HG03442 (cell line): ENCODE data around the gene SRGAP2C.
"Not testable (repeated sequence)": the region's sequence is repeated elsewhere in the genome, so short reads cannot be mapped to it uniquely, and the experiment has no call there.

Experiments used
- ATAC-seq: cut with Tn5 transposase; IDR thresholded peaks from one replicate; pipeline ENCODE4 v1.9.1; 2021; ENCODE audit warnings: mild to moderate bottlenecking, moderate library complexity; ENCODE audit not compliant: unreplicated experiment

SRGAP2C gene

DNA sequence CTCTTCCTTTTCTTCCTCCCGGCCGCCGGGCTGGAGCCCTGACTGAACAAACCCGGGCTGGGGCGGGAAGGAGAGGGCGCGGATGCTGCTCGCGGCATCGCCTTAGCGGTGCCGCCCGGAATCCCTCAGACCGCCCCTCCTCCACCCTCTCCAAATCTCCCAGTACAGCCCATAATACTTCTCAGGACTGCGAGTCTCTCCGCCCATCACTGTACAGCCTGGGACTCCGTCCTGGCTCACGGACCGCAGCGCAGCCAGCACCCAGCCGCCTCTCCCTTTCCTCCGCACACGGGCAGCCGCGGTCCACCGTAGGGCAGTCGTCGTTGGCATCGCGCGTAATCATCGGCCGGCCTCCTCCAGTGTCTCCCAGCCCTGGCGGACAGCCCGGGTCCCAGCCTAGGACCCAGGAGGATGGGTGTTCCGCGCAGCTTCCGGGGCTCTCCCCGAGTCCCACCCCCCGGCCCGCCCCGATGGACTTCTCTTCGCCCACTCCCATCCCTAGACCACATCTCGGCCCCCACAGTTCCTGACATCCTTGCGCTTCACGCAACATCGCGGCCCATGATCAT lies 449 bp downstream of the SRGAP2C start:
- ATAC-seq: not testable (repeated sequence)

DNA sequence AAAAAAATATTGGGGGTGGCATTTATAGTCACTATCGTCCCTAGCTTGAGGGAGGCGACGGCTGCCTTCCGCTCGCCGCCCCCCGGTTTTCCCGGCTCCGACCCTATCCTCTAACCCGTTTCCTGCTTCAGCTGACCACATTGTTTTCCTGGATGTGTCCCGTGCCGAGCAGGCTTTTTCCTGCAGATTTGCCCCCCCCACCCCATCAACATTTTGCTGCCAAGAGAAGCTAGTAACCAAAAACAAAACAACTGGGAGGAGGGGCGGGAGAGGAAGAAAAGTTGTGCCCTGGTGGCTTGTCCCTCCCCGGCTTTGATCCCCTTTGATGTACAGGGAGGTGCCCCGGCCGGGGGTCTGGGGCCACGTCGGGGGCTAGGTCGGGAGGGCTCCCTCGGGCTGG lies 1.4 kb downstream of the SRGAP2C start:
- not testable (repeated sequence) for ATAC-seq

DNA sequence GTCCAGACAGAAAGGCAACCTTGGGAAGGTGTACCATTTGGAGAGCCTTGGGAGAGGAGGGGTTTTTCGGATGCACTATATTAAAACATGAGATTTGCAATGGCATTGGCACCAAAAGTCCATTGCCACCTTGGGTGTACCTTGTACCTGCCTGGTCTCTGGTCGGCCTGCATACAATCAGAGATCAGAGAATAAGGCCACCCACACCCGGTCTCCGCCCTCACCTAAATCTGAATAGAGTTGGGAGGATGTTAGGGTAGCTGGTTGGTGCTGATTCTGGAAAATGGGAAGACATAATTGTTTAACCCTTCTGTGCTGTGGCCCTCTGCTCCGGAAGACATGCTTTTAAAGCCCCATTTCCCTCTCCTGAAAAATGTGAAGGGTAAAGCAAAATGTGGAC lies 3.1 kb downstream of the SRGAP2C start:
- ATAC-seq: not testable (repeated sequence)

DNA sequence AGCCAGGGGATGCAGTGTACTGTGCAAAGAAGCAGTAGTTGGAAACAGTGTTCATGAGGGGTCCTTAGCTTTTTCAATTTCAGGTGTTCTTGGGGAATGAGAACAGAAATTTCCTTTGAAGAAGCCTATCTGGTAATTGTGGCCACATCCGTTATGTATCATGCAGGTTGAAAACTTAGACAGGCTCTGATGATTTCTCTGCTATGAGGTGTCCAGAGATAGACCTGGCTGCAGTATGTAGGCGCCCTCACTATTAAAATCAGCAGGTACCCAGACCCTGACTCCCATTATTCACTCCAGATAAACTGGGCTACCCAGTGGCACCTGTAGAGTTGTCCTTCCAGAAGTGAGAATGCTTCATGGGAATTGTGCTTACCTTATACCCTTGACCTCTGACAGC lies 7.7 kb downstream of the SRGAP2C start:
- ATAC-seq: not testable (repeated sequence)

DNA sequence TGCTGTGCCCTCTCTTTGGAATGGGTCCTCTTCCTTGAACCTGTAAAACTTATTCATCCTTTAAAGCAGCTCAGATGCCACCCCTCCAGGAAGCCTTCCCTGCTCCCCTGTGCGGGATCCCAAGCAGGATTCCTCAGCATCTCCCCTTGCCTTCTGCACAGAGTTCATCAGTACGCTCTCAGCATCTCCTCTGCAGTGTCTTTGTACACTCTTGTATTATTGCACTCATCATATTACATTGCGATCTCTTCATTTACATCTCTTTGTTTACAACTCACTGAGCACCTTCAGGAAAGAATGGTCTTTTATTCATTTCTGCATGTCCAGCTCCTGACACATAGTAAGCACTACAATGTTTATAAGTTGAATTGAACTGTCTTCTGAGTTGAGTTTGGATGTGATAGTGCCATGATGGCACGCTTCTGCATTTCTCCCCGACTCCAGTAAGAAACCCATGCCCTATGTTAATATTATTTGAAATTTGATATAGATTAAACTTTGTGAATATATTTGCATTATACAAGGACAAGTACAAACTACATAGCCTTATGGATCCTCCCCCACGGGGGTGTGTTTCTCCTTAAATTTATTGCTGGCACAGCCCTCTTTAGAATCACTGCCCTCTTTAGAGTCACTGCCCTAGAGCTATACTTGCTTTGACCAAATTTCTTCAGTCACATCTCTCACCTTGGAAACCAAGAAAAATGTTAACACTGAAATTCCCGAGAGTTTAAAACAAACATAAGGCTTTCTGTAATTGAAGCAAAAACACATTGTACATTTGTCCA lies 12.5 kb downstream of the SRGAP2C start:
- not testable (repeated sequence) for ATAC-seq

DNA sequence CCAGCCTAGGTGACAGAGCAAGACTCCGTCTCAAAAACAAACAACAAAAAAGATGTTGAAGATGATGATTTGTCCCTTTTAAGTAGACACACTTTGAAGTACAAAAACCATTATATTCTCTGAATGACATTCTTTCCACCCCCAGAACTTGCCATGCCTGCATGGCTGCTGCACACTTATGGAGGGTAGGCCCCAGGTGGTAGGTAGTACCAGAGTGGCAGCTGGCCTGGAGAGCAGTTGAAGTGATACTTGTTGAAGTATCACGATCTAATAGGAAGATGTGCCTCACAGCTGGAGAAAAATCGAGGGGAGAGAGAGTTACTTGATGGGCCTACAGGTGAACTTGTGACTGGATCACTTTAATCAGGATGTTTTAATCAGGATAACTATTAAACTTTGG lies 15.0 kb downstream of the SRGAP2C start:
- ATAC-seq: not testable (repeated sequence)

DNA sequence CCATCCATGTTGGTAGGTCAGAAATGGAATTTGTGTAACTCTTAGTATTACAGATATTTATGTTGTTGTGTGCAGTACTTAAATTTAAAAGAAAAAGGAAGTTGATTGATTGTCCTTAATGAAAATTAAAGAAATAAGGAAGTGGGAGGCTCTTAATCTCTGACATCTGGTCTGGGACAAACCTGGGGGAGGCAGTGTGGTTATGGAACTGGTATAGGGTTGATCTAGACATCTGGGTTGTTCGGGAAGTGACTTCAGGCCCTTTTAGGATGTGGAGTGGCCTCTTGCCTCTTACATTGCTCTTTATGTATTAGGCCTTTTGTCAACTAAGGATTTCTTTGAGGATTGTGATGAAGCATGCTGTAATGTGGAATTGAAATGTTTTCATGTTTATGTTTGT lies 15.5 kb downstream of the SRGAP2C start:
- ATAC-seq: not testable (repeated sequence)

DNA sequence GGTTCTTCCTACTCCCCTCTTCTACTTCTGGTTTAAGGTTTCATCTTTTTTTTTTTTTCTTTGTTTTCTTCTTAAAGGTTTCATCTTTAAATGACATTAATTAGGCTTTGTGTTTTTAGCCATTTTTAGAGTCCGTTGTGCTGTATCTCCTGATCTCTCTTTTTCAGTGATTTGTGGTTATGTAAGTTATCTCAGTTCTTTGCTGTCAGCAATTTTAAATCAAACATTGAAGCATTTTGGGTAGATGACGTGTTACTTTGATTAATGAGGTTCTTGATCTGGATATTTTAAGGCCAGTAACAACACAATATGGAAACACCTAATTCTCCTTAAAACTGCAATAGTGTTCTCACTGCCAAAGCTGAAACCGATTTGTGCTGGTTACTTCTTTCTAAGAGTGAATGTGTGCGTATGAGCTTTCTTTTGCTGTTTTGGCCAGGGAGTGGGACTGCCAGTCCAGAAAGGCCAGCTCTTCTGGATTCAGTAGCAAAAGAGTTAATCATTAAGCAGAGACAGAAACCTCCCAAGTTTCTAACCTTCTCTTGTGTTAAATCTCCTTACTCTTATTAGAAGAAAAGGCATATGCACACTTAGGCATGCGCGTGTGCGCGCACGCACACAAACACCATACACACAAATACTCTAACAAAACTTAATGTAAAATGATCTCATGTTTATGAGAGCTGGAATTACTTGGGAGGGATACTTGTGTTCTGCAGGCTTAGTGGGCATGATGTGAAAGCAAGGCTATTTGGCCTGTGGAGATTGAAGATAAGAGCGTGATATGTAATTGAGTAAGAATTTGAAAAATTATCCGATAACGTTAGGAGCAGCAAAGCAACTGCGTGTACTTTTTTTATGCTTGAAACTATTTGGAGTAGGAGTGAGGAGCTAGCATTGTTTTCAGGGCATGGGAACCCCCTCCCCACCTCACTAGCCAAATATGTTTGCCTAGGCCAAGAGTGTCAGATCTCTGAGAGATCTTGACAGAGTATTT lies 16.5 kb downstream of the SRGAP2C start:
- not testable (repeated sequence) for ATAC-seq

DNA sequence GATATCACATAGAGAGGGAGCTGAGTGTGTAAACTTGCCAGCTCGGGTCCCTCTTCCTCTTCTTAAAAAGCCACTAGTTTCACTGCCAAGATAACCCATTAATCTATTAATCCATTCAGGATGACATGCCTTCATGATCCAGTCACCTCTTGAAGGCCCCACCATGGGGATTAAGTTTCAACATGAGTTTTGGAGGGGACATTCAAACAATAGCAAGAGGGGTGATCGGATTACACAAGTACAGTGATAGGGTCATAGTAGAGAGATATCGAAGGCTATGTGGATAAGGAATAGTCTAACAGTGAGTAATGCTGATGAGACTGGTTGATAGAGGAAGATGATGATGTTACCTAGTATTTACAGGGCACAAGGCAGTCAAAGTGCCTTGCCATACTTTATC lies 18.2 kb downstream of the SRGAP2C start:
- ATAC-seq: not testable (repeated sequence)

DNA sequence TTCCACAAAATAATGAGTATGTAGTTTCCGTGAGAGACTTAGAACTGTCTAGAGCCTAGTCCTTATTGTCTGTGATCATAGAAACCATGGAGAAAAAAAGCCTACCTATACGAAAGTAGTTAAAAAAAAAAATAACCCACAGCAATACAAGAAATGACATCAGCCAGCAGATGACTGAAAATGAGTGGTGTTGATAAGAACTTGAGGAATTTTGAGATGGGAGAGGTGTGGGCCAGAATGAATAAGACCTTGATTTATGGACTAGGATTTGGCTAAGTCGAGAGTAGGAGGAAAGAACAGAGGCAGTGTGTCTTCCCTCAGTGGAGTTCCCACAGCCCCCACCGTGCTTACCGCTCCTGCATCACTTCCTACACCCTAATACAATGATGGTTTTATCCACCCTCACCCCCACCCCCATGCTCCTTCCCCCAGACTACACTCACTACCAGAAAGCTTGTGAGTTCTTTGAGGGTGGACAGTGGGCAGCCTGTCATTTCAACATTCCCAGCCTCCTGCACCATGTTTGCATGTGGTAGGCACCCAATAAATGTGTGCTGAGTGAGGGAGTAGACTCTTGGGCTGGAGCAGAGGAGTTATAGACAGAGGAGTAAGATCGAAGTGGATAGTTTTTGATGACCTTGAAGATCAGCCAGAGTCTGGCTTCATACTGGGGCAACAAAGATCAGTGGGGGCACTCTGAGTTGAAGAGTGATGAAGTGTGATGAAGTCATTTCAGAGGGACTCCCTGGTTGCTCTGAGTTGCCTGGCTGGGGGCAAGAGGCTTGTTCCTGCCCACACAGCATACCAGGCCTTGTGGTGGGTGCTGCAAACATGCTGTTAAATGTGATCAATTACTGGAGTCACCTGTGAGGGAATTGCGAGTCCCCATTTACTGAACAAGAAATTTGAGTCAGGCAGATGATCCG lies 21.3 kb downstream of the SRGAP2C start:
- not testable (repeated sequence) for ATAC-seq

DNA sequence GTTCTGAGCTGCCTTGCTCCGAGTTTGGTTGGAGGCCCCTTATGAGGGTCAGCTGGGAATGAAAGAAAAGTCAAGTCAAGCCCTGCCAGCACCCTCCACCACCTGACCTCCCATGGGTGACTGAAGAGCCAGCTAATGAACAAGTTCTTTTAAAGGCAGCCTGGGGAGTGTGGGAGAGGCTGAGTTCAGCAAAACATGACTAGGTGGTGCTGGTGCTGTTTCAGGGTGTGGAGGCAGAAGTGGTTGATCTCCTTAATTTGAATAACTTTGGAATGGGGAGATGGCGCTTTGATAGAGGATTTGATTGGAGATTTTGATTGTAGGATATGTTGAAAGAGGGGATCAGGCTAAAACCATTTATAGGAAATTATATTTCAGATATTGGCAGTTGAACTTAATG lies 22.6 kb downstream of the SRGAP2C start:
- not testable (repeated sequence) for ATAC-seq

DNA sequence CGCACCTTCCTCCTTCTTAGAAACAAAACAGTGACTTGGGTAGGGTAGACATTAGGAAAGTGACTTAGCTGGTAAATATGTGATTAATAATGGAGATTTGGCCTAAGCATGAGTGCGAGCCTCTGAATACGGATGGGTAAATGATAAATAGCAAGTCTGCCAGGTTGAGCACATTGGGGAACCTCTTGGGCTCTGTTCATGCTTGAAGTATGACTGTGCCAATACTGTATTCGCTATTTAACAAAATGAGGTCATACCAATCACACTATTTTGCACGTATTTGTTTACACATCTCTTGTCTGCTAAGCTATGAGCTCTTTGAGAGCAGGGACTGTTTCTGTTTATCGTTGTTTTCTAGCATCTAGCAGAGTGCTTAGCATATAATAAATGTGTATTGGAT lies 23.6 kb downstream of the SRGAP2C start:
- ATAC-seq: not testable (repeated sequence)

DNA sequence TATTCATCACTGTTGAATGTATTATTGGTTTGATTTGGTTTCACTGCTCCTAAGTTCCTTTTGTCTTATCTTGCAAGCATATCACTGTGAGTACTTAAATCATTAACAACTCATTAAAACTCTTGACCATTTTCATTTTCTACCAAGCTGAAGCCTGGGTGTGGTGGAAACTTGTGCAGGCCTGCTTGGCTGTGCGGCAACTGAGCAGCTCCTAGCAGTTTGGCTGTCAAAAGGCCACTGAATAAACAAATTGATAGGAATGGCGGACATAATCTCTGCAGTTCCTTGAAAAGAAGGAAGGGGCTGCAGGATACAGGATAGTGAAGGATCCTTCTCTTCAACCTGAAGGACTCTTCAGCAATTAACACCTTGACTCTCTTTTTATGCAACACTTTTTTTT lies 26.0 kb downstream of the SRGAP2C start:
- not testable (repeated sequence) for ATAC-seq

DNA sequence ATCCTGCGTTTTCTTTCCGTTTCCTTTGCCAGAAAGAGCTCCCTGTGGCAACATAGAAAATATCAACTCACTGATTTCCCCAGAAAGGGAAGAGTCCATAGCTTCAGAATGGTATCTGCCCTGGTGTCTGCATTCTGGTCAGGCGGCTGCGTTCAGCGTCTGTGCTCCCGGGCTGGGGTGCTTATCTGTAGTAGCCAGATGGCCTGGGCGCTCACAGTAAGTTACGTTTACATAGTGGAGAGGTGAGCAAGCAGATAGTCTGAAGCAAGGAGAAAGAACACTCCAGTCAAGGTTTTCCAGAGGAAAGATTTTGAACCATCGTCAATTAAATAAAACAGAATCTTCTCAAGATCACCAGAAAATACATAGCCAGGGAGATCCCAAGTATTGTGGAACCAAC lies 28.7 kb downstream of the SRGAP2C start:
- not testable (repeated sequence) for ATAC-seq

DNA sequence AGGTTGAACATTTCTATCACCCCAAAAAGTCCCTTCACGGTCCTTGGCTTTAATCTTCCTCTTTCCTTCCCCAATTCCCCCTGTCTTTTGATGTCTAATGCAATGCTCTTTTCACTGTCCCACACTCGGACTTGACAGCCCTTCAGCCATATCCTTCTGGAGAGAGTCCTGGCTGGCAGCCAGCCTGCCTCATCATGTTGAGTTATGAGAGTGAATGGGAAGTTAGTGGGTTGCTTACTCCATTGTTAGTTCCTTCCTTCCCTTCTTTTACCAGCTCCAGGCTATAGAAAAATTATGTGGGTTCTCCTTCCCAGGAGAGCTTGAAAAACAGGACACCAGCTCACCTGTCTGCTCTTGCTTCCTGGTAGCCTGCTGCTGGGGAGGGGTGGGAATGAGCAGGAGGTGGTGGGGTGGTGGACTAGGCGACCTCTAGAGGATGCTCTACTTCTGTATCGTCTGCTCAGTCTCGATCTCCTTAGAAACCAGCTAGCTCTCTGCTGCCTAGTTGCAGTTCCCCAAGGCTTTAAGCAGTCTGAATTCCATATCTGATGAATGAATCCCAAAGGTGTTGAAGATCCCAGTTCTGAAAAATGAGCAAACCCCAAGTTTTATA lies 29.9 kb downstream of the SRGAP2C start:
- not testable (repeated sequence) for ATAC-seq

DNA sequence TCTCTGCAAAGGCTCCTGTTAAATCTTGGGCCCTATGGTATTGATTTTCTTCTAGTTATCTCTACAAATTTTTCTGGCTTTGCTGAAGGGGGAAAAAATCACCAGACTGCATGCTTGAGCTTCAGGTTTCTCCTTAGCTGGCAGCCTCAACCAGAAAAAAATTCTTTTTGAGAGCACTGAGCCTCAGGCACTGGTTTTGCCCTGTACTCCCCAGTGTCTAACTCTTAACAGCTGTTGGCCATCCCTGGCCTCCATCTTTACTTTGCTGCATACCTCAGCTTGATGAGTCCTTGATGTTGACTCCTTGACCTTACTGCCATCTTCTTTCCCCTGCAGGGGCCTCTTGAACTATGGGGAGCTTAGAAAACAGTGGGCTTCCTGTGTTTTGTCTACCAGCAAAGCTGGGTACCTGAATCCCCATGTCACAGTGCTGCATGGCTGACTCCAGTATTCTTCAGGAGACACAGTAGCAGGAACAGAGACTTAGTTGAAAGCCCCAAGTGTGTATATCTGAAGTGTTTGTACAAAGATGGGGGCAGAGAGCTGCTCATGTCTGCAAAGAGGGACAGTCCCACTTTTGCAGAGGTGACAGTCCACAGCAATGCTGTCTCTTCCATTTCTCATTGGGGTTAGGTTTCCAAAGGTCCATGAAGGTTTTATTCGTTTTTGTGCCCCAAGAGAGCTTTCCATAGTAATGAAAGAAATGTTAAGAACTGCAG lies 31.1 kb downstream of the SRGAP2C start:
- ATAC-seq: not testable (repeated sequence)

DNA sequence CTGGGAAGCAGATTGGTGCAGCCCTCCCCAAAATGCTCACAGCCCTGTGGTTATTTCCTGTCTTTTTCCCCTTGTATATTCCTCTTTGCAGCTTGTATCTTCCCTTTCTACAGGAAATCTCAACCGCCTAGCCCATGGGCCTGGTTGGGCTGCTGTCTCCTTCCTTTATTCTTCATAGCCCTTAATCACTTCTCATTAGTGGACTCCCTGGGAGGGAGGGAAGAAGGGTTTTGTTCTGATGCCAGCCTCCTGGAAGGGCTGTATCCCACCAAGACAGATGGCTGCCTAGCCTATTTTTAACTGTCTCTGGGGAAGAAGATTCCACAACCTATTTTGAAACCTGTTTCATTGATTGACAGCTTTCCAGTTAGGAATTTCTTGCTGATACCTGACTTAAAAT lies 31.9 kb downstream of the SRGAP2C start:
- not testable (repeated sequence) for ATAC-seq

DNA sequence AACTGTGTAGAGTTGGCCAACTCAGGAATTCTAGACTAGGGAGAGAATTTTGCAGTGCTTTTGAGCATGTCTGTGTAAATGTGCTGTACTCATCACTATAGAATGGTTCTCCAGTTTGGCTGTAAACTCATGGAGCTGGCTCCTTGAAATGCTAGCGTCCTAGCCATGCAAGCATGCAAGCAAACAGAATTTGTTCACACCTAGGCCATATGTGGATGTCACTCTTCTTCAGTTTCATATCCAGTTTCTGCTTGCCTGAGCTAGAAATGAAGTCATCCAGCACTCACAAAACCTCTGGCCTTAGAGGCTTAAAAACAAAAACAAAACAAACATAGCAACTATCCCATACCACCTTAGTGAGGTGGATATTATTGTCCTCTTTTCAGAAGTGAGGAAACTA lies 37.0 kb downstream of the SRGAP2C start:
- peak; percentile 45 for ATAC-seq

DNA sequence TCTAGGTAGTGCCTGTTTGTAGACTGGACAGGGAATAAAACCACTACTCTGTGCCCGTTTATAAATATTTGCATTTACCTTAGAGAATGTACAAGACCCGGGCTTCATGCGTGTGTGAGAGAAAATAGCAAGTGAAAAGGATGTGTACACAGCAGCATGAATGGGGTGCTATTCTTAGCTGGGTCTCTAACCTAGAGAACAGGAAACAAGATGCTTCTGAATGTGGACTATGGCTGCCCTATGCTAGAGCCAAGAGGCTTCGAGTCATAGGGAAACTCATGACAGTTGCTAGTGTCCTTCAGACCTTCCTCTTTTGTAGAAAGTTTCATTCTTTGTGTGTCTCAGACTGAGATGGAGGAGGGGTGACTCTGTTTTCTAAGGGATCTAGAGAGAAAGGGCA lies 39.9 kb downstream of the SRGAP2C start:
- peak; percentile 98 for ATAC-seq
